Activated CD4-positive, alpha-beta memory T cell treated with anti-CD3 and anti-CD28 coated beads for 36 hours (primary cell): Measurements from ENCODE around the gene ORMDL2. TPM values are rescaled to one million over a fixed set of nuclear protein-coding genes. Genes with fewer than 3 reads are reported as not detected.

Experiments used
- CTCF ChIA-PET: fragments of 350-600 bp; sonication (Branson Sonifier 250); formaldehyde crosslinking; loops from one replicate; lab custom pipeline; 2021; ENCODE audit warnings: antibody characterized with exemption, inconsistent platforms; lab: Charles Lee
- POLR2A ChIA-PET: fragments of 350-600 bp; sonication (Branson Sonifier 250); formaldehyde crosslinking; loops from one replicate; lab custom pipeline; 2021; ENCODE audit warnings: antibody characterized with exemption; lab: Charles Lee
- DNase-seq: peaks from one replicate; pipeline ENCODE4 v3.0.0-alpha.2; 2020
- H3K27ac Mint-ChIP-seq: one replicate; pipeline ENCODE4 v1.8.0; 2021; ENCODE audit warnings: mixed read lengths
- H3K27me3 Mint-ChIP-seq: one replicate; pipeline ENCODE4 v1.8.0; 2021; ENCODE audit warnings: mixed read lengths
- H3K36me3 Mint-ChIP-seq: one replicate; pipeline ENCODE4 v1.8.0; 2021; ENCODE audit warnings: mixed read lengths
- H3K4me1 Mint-ChIP-seq: one replicate; pipeline ENCODE4 v1.8.0; 2021; ENCODE audit warnings: low read depth, mixed read lengths
- H3K4me3 Mint-ChIP-seq: one replicate; pipeline ENCODE4 v1.8.0; 2021; ENCODE audit warnings: mild to moderate bottlenecking, mixed read lengths
- H3K9me3 Mint-ChIP-seq: one replicate; pipeline ENCODE4 v1.8.0; 2021; ENCODE audit warnings: mixed read lengths
- intact Hi-C: fragments of 100-400 bp; cut with micrococcal nuclease; formaldehyde crosslinking; loops from one replicate; pipeline ENCODE4 v1.15.1; 2023
- total RNA-seq, 2 experiments: library from RNA; stranded (reverse); gene quantifications; one replicate each; pipeline ENCODE4 v1.2.3, GENCODE V29; 2021

ORMDL2 gene
- total RNA-seq, 2 experiments from 2014 or later, result 37.9 to 41.2 TPM

DNA sequence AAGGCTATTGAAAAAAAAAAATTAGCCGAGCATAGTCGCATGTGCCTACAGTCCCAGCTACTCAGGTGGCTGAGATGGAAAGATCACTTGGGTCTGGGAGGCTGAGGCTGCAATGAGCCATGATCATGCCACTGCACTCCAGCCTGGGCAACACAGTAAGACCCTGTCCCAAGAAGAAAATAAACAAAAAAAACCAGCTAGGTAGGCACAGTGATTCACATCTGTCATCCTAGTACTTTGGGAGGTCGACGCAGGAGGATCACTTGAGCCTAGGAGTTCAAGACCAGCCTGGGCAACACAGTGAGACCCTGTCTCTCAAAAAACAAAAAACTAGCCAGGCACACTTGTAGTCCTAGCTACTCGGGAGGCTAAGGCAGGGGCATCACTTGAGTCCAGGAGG lies 8.6 kb upstream of the ORMDL2 start:
- ChIA-PET POLR2A (interaction anchor here (1.1 to 1.2 kb wide), 2 partner anchors 9 to 14 kb away, joined by 3 to 9 read pairs; partner anchors contain the start of genes ORMDL2 and SARNP), CTCF (interaction anchor here (1.2 kb wide), 1 partner anchor 187 kb away, joined by 5 read pairs; no protein-coding TSS in a partner anchor)
- Mint-ChIP-seq H3K36me3 (peaks cover 15% of the 10 kb centered on the region), H3K4me1 (peaks cover 32% of the 10 kb centered on the region), H3K9me3 (no peaks in the 10 kb centered on the region), H3K27me3 (no peaks in the 10 kb centered on the region), H3K4me3 (no peak overlapping the region), H3K27ac (no peak overlapping the region)
- intact Hi-C loops, result no loop called here
- DNase-seq, result no peak

DNA sequence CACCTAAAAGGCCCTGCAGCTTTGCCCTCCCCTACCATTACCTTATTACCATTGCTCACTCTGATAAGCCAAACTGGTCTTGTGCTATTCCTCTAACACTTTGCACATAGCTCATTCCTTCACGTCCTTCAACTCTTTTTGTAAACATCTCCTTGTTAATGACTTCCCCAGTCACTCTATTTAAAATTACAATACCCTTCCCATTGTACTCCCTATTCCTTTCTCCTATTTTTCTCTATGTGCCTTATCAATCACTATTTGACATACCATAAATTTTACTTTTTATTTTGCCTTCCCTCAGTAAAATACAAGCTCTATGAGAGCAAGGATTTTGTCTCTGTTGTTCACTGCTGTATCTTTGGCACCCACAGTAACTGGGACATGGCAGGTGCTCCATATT lies 5.8 kb upstream of the ORMDL2 start:
- Mint-ChIP-seq H3K9me3 (no peaks in the 10 kb centered on the region), H3K36me3 (peaks cover 18% of the 10 kb centered on the region), H3K4me1 (peaks cover 45% of the 10 kb centered on the region), H3K27me3 (no peaks in the 10 kb centered on the region), H3K4me3 (no peak overlapping the region), H3K27ac (no peak overlapping the region)
- no peak for DNase-seq
- CTCF ChIA-PET, result interaction anchor here (1.1 to 1.8 kb wide), 2 partner anchors 73 to 124 kb away, joined by 3 to 6 read pairs; no protein-coding TSS in a partner anchor
- POLR2A ChIA-PET, result interaction anchor here (0.9 kb wide), 1 partner anchor 9 kb away, joined by 3 read pairs; no protein-coding TSS in a partner anchor
- intact Hi-C loops, result no loop called here

DNA sequence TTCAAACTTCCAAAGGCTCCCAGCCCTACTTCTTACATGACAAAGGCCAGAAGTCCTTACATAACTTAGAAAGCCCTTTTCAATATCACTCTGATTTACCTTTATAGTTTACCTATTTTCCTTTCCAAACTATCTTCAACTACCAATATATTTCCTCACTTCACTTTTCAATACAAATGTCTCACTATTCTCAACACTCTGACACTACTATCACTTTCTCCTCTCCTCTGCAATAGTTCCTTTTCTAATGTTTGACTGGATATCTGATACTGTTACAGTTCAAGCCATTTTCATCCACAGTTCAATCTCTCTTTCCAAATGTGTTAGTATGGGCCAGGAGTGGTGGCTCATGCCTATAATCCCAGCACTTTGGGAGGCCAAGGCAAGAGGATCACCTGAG lies 3.6 kb upstream of the ORMDL2 start:
- no peaks in the 10 kb centered on the region for H3K9me3 Mint-ChIP-seq
- POLR2A ChIA-PET, result interaction anchor here (1.6 kb wide), 1 partner anchor 112 kb away, joined by 3 read pairs; no protein-coding TSS in a partner anchor
- CTCF ChIA-PET, result no interaction called here
- H3K4me3 Mint-ChIP-seq, result no peak overlapping the region
- no peaks in the 10 kb centered on the region for H3K27me3 Mint-ChIP-seq
- no peak overlapping the region for H3K27ac Mint-ChIP-seq
- peaks cover 56% of the 10 kb centered on the region for H3K4me1 Mint-ChIP-seq
- intact Hi-C loops, result no loop called here
- peaks cover 18% of the 10 kb centered on the region for H3K36me3 Mint-ChIP-seq
- DNase-seq, result no peak

DNA sequence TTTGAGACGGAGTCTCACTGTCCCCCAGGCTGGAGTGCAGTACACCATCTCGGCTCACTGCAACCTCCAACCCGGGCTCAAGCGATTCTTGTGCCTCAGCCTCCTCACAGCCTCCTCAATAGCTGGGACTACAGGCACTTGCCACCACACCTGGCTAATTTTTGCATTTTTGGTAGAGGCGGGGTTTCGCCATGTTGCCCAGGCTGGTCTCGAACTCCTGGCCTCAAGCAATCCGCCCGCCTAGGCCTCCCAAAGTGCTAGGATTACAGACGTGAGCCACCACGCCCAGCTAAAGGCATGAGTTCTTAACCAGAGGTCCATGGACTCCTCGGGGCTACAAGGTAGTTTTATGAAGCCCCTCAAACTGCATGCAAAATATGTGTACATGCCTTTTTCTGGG lies 2.4 kb upstream of the ORMDL2 start:
- Mint-ChIP-seq H3K4me3 (no peak overlapping the region), H3K27me3 (no peaks in the 10 kb centered on the region), H3K36me3 (peaks cover 25% of the 10 kb centered on the region), H3K27ac (no peak overlapping the region), H3K4me1 (peaks cover 57% of the 10 kb centered on the region), H3K9me3 (no peaks in the 10 kb centered on the region)
- intact Hi-C loops, result loop anchor here (5.0 kb wide), 3 partner anchors 287 to 407 kb away; partner anchors contain the start of genes NABP2, PA2G4, RNF41 and RPL41
- DNase-seq, result no peak
- CTCF ChIA-PET, result interaction anchor here (3.2 to 4.7 kb wide), 3 partner anchors 19 to 124 kb away, joined by 11 to 46 read pairs (median 35); no protein-coding TSS in a partner anchor
- POLR2A ChIA-PET, result interaction anchor here (1.6 to 3.0 kb wide), 2 partner anchors 14 to 111 kb away, joined by 3 to 29 read pairs; partner anchors contain the start of gene DNAJC14

DNA sequence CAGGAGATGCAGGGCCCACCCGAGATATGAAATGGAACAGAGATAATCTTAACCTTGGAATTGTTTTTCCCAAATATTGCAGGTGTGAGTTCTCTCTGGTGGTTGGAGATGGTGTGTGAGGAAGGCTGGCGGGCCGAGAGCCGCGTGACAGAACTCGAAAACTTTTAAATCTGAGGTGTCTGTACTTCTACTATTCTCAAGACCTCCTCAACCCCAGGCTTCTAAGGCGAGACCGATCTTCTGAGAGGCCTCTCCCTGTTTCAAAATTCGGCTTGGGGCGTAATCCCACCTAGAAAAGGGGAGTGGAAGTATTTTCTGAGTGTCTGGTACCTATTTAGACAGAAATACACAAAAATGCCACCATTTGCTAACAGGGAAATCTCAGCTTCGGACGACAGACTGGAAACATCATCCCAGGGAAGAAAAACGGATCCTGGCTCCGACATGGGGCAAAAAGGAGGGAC lies 928 bp upstream of the ORMDL2 start:
- intact Hi-C loops, result loop anchor here (1.0 to 5.0 kb wide), 7 partner anchors 74 to 405 kb away; partner anchors contain the start of genes GDF11, NABP2, PA2G4 and RNF41
- H3K4me1 Mint-ChIP-seq, result peaks cover 50% of the 10 kb centered on the region
- ChIA-PET CTCF (interaction anchor here (0.6 to 4.7 kb wide), 14 partner anchors 10 to 160 kb away, joined by 3 to 46 read pairs (median 8); partner anchors contain the start of genes DNAJC14 and PYM1), POLR2A (interaction anchor here (0.8 to 3.0 kb wide), 10 partner anchors 13 to 301 kb away, joined by 3 to 29 read pairs (median 6); partner anchors contain the start of genes BLOC1S1, DNAJC14, GDF11 and PYM1)
- no peaks in the 10 kb centered on the region for H3K27me3 Mint-ChIP-seq
- no peak overlapping the region for H3K27ac Mint-ChIP-seq
- no peak for DNase-seq
- no peaks in the 10 kb centered on the region for H3K9me3 Mint-ChIP-seq
- no peak overlapping the region for H3K4me3 Mint-ChIP-seq
- H3K36me3 Mint-ChIP-seq, result peaks cover 37% of the 10 kb centered on the region

DNA sequence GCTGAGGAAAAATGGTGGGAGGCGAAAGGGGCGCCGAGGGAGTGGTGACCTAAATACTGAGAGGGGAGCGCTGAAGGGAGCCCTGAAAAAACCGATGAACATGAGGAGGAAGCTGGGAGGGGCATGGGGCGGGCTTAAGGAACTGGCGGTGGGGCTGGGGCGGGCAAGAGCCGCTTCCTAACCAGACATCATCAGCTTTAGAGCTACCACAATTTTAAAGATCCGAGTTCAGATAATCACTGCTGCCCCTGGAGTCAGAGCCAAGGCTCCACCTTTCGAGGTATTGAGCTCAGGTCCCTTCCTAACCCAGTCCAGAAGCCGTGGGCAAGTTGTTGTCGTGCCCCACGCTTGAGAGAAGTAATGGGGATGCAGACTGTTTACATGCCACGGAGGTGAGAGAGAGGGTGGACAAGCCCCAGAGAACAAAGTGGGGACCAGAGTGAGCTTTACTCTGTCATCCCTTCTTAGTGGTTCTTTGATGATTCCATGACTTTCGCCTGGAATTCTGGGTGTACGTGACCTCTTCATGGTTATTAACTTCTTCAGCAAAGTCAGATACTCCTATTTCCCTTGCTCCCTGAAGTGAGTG lies 393 bp downstream of the ORMDL2 start:
- Mint-ChIP-seq H3K36me3 (peaks cover 43% of the 10 kb centered on the region), H3K4me3 (no peak overlapping the region), H3K27me3 (no peaks in the 10 kb centered on the region), H3K27ac (no peak overlapping the region), H3K4me1 (peaks cover 49% of the 10 kb centered on the region), H3K9me3 (no peaks in the 10 kb centered on the region)
- intact Hi-C loops, result loop anchor here (1.0 to 5.0 kb wide), 4 partner anchors 11 to 404 kb away; partner anchors contain the start of genes DNAJC14, NABP2, PA2G4 and RNF41
- POLR2A ChIA-PET, result interaction anchor here (0.8 to 3.0 kb wide), 15 partner anchors 9 to 300 kb away, joined by 3 to 29 read pairs (median 5); partner anchors contain the start of genes DNAJC14, GDF11, PA2G4 and PYM1
- DNase-seq, result no peak
- CTCF ChIA-PET, result interaction anchor here (0.7 to 4.7 kb wide), 16 partner anchors 9 to 333 kb away, joined by 3 to 46 read pairs (median 7); partner anchors contain the start of genes DNAJC14 and PYM1

DNA sequence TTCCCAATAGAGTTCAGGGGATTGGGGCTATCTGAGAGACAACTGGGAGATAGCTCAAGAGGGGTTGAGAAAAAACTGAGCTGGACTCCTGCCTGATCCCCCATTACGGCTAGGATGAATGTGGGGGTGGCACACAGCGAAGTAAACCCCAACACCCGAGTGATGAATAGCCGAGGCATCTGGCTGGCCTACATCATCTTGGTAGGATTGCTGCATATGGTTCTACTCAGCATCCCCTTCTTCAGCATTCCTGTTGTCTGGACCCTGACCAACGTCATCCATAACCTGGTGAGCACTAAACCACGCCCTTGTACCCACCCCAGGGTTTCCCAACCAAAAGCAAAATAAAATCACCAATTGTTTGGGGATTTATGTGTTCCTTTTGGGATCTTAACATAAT lies 1.0 kb downstream of the ORMDL2 start:
- DNase-seq, result no peak

DNA sequence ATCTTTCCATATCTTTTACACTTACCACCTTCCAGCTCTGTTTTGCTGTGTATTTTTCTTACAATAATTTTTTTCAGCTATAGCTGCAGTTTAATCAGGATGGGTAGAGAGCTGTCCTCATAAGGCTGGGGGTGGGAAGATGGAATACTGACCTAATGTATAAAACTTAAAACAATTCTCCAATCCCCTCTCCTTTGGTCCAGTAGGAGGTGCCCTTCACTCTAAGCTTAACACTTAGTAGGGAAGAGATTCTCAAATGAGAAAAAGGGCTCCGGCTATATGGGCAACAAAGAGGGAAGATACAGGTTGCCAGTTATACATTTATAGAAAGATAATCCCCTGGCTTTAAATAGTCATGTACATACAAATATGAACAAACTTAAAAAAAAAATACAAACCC lies 2.8 kb downstream of the ORMDL2 start:
- intact Hi-C loops, result no loop called here
- no peak for DNase-seq
- H3K9me3 Mint-ChIP-seq, result no peaks in the 10 kb centered on the region
- H3K36me3 Mint-ChIP-seq, result peaks cover 39% of the 10 kb centered on the region
- no peaks in the 10 kb centered on the region for H3K27me3 Mint-ChIP-seq
- H3K4me1 Mint-ChIP-seq, result peaks cover 45% of the 10 kb centered on the region
- H3K4me3 Mint-ChIP-seq, result no peak overlapping the region
- CTCF ChIA-PET, result interaction anchor here (1.6 to 2.2 kb wide), 4 partner anchors 8 to 119 kb away, joined by 6 to 11 read pairs (median 8); partner anchors contain the start of gene DNAJC14
- POLR2A ChIA-PET, result interaction anchor here (1.1 kb wide), 2 partner anchors 8 to 9 kb away, joined by 3 read pairs; partner anchors contain the start of gene DNAJC14
- H3K27ac Mint-ChIP-seq, result no peak overlapping the region

More for the DNA sequence above, 1.0 kb downstream of the ORMDL2 start:
- Mint-ChIP-seq H3K36me3 (peaks cover 44% of the 10 kb centered on the region), H3K27ac (no peak overlapping the region), H3K4me3 (no peak overlapping the region), H3K27me3 (no peaks in the 10 kb centered on the region), H3K4me1 (peaks cover 52% of the 10 kb centered on the region), H3K9me3 (no peaks in the 10 kb centered on the region)
- ChIA-PET CTCF (interaction anchor here (1.3 to 4.7 kb wide), 8 partner anchors 8 to 121 kb away, joined by 4 to 46 read pairs (median 12); partner anchors contain the start of genes DNAJC14 and PYM1), POLR2A (interaction anchor here (1.6 to 2.9 kb wide), 3 partner anchors 10 to 285 kb away, joined by 6 to 12 read pairs (median 9); partner anchors contain the start of genes GDF11 and PA2G4)
- intact Hi-C loops, result loop anchor here (1.0 to 5.0 kb wide), 4 partner anchors 10 to 403 kb away; partner anchors contain the start of genes DNAJC14, NABP2, PA2G4 and RNF41

DNA sequence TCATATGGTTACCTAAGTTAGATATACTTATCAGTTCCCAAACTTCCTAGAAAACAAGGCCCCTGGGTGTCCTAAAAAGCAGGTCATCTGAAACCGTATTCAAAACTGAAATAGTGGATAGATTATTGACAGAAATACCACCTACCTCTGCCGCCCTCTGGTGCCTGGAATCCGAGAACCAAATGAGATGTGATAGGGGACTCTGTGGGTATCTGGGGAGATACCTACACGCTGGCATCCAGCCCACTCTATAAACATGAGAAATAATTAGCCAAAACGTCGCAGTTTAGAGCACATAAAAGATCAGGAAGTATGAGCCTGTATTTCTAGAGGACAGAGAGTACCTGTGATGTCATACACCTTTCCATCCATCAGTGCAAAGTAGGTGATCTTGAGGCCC lies 4.4 kb downstream of the ORMDL2 start:
- Mint-ChIP-seq H3K4me1 (peaks cover 49% of the 10 kb centered on the region), H3K27me3 (no peaks in the 10 kb centered on the region), H3K9me3 (no peaks in the 10 kb centered on the region), H3K4me3 (no peak overlapping the region), H3K27ac (peak overlapping the region; percentile 92), H3K36me3 (peaks cover 43% of the 10 kb centered on the region)
- CTCF ChIA-PET, result no interaction called here
- POLR2A ChIA-PET, result no interaction called here
- no peak for DNase-seq
- intact Hi-C loops, result no loop called here

DNA sequence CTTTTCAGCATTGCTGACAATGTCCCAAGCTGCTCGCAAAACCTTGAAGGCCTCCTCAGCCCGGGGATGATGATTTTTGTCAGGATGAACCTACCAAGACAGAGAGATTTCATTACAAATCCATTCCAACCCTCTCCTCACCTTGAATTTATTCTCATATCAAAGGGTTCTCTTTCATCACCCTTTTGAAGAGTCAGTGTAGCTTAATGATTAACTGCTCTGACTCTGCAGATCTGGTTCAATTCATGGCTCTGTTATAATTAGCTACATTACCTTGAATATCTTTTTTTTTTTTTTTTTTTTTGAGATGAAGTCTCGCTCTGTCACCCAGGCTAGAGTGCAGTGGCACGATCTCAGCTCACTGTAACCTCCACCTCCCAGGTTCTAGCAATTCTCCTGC lies 5.6 kb downstream of the ORMDL2 start:
- intact Hi-C loops, result no loop called here
- no peak for DNase-seq
- peaks cover 58% of the 10 kb centered on the region for H3K4me1 Mint-ChIP-seq
- H3K4me3 Mint-ChIP-seq, result no peak overlapping the region
- no peaks in the 10 kb centered on the region for H3K9me3 Mint-ChIP-seq
- H3K27me3 Mint-ChIP-seq, result no peaks in the 10 kb centered on the region
- peak overlapping the region; percentile 92 for H3K27ac Mint-ChIP-seq
- POLR2A ChIA-PET, result interaction anchor here (0.6 to 2.0 kb wide), 2 partner anchors 110 to 157 kb away, joined by 3 to 6 read pairs; no protein-coding TSS in a partner anchor
- CTCF ChIA-PET, result interaction anchor here (2.5 kb wide), 1 partner anchor 85 kb away, joined by 16 read pairs; no protein-coding TSS in a partner anchor
- H3K36me3 Mint-ChIP-seq, result peaks cover 55% of the 10 kb centered on the region

DNA sequence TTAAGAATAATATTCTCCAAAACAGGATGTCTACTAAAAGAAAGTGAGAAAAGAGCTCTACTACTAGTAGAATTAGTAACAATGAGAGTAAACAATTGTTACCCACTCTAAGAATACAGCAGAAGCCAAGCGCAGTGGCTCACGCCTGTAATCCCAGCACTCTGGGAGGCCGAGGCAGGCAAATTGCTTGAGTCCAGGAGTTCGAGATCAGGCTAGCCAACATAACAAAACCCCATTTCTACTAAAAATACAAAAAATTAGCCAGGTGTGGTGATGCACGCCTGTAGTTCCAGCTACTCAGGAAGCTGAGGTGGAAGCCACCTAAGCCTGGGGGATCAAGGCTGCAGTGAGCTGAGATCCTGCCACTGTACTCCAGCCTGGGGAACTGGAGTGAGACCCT lies 6.9 kb downstream of the ORMDL2 start:
- Mint-ChIP-seq H3K27me3 (no peaks in the 10 kb centered on the region), H3K9me3 (no peaks in the 10 kb centered on the region), H3K36me3 (peaks cover 51% of the 10 kb centered on the region), H3K4me3 (peak overlapping the region; percentile 57), H3K27ac (peak overlapping the region; percentile 92), H3K4me1 (peaks cover 49% of the 10 kb centered on the region)
- CTCF ChIA-PET, result interaction anchor here (0.6 to 2.5 kb wide), 5 partner anchors 28 to 116 kb away, joined by 3 to 16 read pairs (median 3); no protein-coding TSS in a partner anchor
- peak; percentile 47 for DNase-seq
- intact Hi-C loops, result loop anchor here (2.0 to 5.0 kb wide), 2 partner anchors 216 to 623 kb away; partner anchors contain the start of genes RPS26 and TIMELESS
- POLR2A ChIA-PET, result interaction anchor here (1.3 to 2.0 kb wide), 2 partner anchors 107 to 109 kb away, joined by 3 to 6 read pairs; no protein-coding TSS in a partner anchor
